ENCODE measurements around the gene BHLHA15.

Gene BHLHA15

GRCh38 chr7:98242934-98243333 is 31.7 kb downstream of the BHLHA15 start:
- Histone ChIP-seq H3K27ac (replicated peaks) (no peak overlapping the region), H3K4me3 (replicated peaks; ENCODE audit: insufficient read depth, low read length) (no peak overlapping the region), H3K27me3 (ENCODE audit: insufficient read depth, poor library complexity, severe bottlenecking) (no peaks in the 10 kb centered on the region)
- no peak for DNase-seq (ENCODE audit: low read depth in 1 of 2, low spot score in 1 of 2)
- TF ChIP-seq POLR2AphosphoS5 (IDR thresholded peaks at IDR 0.05; ENCODE audit: low read depth) (no peak), CTCF (IDR thresholded peaks at IDR 0.05; ENCODE audit: insufficient read depth, low read length) (no peak), REST (IDR thresholded peaks at IDR 0.05; ENCODE audit: insufficient replicate concordance, low read depth) (no peak), SPI1 (IDR thresholded peaks at IDR 0.05; ENCODE audit: borderline replicate concordance, low read depth) (no peak), GABPA (IDR thresholded peaks at IDR 0.05; ENCODE audit: low read depth) (no peak)

GRCh38 chr7:98244871-98245270 is 33.6 kb downstream of the BHLHA15 start:
- H3K27ac ChIP-seq (replicated peaks) = no peak overlapping the region
- H3K27me3 ChIP-seq (ENCODE audit: insufficient read depth, poor library complexity, severe bottlenecking) = no peaks in the 10 kb centered on the region
- TF ChIP-seq SPI1 (IDR thresholded peaks at IDR 0.05; ENCODE audit: borderline replicate concordance, low read depth) = no peak
- TF ChIP-seq GABPA (IDR thresholded peaks at IDR 0.05; ENCODE audit: low read depth) = no peak
- TF ChIP-seq CTCF (IDR thresholded peaks at IDR 0.05; ENCODE audit: insufficient read depth, low read length) = no peak
- no peak for TF ChIP-seq POLR2AphosphoS5 (IDR thresholded peaks at IDR 0.05; ENCODE audit: low read depth)
- no peak for TF ChIP-seq REST (IDR thresholded peaks at IDR 0.05; ENCODE audit: insufficient replicate concordance, low read depth)
- no peak for DNase-seq (ENCODE audit: low read depth in 1 of 2, low spot score in 1 of 2)
- H3K4me3 ChIP-seq (replicated peaks; ENCODE audit: insufficient read depth, low read length) = no peak overlapping the region

- no peak overlapping the region for H3K4me3 ChIP-seq (replicated peaks; ENCODE audit: insufficient read depth, low read length)
- DNase-seq (ENCODE audit: low read depth in 1 of 2, low spot score in 1 of 2) = no peak
- no peak overlapping the region for H3K27ac ChIP-seq (replicated peaks)
- TF ChIP-seq CTCF (IDR thresholded peaks at IDR 0.05; ENCODE audit: insufficient read depth, low read length) = no peak
- TF ChIP-seq GABPA (IDR thresholded peaks at IDR 0.05; ENCODE audit: low read depth) = no peak
- TF ChIP-seq REST (IDR thresholded peaks at IDR 0.05; ENCODE audit: insufficient replicate concordance, low read depth) = no peak
- no peak for TF ChIP-seq SPI1 (IDR thresholded peaks at IDR 0.05; ENCODE audit: borderline replicate concordance, low read depth)
- no peak for TF ChIP-seq POLR2AphosphoS5 (IDR thresholded peaks at IDR 0.05; ENCODE audit: low read depth)
- no peaks in the 10 kb centered on the region for H3K27me3 ChIP-seq (ENCODE audit: insufficient read depth, poor library complexity, severe bottlenecking)
Observed at GRCh38 chr7:98248156-98248555, 36.9 kb downstream of the BHLHA15 start.

All from HL-60 (cell line).